ENCODE results near the gene OTUD5.

The OTUD5 gene

DNA sequence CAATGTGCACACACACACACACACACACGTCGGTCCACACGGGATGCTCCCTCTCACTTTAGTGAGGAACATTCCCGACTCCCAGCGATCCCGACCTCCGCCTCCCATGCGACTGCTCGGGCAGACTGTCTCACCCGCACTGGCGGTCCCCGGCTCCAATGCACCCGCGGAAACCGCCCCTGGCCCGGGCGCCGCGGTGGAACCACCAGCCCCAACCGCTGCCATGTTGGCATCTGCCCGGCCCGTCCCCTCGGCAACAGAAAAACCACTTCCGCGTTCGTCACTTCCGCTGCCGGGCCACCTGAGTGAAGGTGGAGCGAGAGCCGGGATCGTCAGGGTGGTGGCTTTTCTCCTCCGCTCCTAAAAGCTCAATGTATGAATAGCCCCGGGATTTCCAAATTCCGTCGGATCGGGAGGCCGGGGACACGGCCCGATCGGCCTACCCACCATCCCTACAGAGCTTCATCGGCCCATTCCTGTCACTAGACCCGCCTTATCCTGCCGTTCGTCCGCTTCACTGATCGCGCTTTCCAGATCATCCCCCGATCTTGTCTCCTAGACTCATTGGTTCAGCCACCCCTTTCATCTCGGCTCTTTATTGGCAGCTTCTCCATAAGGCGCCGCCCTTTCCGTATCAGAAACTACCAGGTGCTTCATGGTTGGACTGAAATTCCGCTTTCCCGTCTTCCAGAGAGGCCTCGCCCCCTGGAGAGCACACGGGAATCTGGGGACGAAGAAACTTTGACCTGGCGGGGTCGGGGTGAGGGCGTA, 45.8 kb downstream of the OTUD5 start, which contains the start of gene SLC35A2:
SLC35A2 (minus strand) TSS at position 235 of the 771 bp plus-strand sequence; CDS start at position 225, 10 bp downstream.
- peak; percentile 94 for DNase-seq (ENCODE audit: low read depth, low spot score)

DNA sequence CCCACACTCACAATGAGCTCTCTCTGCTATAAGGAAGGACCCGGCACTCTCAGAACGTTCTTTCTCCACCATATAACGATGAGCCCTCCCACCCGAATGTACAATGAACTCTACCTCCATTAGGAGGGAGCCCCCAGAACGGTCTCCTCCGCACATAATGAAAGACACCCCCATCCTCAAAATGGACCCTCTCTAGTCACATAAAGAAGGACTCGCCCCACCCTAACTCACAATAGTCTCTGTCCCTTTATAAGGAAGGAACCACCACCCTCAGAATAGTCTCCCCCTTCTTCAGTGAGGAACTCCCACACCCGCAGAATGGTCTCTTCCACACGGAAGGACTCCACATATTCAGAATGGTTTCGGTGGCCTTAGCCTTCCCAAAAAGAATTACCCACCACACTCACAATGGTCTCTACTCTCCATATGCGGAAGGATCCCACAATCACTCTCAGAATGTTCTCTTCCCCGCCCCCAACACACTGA, 46.4 kb downstream of the OTUD5 start:
- DNase-seq (ENCODE audit: low read depth, low spot score) = no peak

DNA sequence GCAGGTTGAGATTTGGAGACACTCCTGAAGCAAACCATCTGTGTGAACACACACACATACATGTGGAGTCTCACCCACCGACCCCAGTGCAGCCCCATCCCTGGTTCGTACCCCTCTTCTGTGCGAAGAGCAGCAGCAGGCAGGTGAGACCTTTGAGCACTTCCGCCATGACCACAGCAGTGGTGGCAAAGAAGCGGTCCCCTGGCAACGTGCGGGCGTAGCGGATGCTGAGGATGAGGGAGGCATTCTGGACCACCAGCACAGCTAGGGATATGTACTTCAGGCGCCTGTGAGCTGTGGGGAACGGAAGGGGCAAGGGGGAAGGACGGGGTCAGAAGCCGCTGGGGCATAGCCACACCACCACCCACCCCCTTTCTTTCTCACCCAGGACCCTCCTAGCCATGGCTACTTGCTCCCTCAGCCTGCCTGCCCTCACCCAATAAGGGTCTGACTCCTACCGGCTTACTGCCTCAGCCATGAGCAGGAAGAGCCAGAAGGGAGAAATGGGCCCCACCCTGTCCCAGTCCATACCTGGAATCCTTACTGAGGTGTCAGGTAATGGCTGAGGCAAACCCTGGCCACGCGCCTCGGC, 47.6 kb downstream of the OTUD5 start:
- no peak for DNase-seq (ENCODE audit: low read depth, low spot score)

DNA sequence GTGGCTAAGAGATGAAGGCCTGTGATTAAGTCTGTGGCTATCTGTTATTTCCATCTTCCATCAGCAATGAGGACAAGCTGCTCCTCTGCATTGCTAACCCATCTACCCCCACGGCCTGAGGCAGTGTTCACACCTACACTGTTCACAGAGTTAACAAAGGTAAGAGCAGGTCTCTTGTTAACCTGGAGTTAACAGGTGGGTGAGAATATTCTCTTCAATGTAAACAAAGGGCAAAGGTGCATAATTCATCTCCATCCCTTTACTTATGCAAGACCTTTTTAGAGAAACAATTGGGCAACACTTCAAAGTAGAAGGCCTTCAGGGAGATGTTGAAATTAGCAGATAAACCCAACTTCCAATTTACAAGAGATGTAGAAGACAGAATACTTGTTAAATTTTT, 48.8 kb downstream of the OTUD5 start:
- DNase-seq (ENCODE audit: low read depth, low spot score) = peak; percentile 71

DNA sequence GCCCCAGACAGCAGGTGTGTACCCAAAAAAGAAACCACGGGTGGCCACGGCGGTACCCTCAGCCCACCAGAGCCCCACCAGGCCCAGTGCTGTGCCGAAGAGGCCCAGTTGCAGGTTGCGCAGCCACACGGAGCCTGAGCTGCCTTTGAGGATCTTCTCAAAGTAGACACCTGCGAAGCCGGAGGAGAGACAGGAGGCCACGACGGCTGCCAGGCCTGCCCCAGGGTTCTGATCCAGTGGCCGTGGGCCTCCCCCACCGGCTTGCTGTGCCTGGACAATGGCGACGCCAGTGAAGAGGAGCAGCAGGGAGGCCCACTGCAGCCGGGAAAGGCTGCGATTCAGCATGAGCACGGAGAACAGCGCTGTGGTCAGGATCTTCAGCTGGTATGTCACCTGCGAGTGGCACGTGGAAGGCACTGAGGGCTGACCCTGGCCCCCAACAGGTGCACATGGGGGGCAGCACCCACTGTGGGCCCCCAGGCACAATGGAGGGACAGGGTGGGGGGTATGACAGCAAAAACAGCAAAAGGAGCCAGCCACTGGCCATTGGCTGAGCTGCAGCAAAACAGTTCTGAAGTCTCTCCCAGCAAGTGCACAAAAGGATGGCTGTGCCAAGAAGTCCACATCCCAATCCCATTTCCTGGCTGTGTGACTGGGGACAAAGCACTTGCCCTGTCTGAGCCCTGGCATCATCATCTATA, 52.2 kb downstream of the OTUD5 start:
- no peak for DNase-seq (ENCODE audit: low read depth, low spot score)

DNA sequence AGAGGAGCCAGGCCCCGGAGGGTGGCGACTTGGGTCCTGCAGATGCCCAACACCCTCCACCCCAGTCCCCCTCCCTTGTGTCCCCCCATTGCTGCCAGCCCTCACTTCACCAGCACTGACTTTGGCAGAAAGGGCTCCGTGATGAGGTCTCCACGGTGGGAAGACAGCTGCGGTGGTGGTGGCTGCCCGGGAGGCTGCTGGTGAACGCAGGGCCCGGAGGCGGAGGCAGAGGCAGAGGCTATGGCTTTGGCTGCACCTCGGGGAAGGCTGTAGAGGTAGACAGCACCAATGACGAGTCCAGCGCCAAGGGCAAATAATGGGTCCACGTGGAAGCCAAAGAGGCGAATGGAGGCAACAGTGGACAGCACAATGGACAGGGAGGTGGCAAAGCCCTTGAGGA, 52.8 kb downstream of the OTUD5 start:
- DNase-seq (ENCODE audit: low read depth, low spot score) = no peak

DNA sequence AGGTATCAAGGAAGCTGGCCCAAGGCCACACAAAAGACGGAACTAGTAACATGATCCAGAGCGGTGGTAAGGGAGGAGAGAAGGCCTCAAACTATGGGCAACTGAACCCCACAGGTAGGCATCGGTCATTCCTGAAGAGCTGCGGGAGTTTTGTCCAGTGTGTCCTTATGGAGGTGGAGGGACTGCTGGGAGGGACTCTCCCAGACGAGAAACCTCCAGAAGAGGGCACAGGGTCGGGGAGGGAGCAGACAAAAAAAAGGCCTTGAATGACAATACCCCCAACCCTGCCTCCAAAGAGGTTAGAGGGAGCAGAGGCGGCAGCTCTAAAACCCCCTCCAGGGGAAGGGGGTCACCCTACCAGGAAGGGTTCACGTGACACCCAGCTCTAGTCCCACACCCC, 53.2 kb downstream of the OTUD5 start:
- DNase-seq (ENCODE audit: low read depth, low spot score) = no peak

DNA sequence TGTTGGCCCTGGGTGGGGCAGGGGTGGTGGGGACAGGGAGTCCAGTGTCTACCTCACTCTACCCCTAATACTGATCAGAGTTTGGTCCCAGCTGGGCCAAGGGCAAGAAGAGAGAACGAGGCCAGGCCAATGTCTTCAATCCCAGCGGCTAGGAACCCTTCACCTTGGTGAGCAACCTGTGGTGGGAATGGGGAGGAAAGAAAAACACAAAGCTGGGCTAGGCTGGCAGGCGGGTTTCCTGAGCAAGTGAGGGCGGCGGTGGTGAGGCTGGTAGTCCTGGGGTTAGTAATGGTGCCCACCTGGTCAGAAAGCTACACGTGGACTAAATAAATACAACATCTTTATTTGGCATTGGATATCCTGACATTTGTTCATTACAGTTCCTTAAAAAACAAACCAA, 54.1 kb downstream of the OTUD5 start:
- no peak for DNase-seq (ENCODE audit: low read depth, low spot score)

DNA sequence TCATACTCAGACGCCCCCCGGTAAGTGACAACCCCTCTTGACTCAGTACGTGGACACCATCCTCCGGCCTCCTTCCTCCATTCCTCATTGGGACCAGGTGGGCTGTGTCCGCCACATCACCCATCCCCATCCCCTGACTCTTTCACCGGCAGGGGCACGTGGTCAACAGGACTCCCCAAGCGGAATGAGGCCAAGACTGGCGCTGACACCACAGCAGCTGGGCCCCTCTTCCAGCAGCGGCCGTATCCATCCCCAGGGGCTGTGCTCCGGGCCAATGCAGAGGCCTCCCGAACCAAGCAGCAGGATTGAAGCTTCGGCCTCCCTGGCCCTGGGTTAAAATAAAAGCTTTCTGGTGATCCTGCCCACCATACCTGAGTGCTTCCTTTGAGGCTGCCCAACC, 54.6 kb downstream of the OTUD5 start:
- DNase-seq (ENCODE audit: low read depth, low spot score) = no peak

DNA sequence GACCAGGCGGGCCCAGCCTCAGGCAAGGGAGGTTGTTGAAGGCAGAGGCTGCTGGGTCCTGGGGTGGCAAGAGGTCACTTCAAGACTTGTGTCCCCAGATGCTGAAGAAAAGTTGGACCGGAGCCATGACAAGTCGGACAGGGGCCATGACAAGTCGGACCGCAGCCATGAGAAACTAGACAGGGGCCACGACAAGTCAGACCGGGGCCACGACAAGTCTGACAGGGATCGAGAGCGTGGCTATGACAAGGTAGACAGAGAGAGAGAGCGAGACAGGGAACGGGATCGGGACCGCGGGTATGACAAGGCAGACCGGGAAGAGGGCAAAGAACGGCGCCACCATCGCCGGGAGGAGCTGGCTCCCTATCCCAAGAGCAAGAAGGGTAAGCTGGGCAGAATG, 55.3 kb downstream of the OTUD5 start:
- DNase-seq (ENCODE audit: low read depth, low spot score) = no peak

DNA sequence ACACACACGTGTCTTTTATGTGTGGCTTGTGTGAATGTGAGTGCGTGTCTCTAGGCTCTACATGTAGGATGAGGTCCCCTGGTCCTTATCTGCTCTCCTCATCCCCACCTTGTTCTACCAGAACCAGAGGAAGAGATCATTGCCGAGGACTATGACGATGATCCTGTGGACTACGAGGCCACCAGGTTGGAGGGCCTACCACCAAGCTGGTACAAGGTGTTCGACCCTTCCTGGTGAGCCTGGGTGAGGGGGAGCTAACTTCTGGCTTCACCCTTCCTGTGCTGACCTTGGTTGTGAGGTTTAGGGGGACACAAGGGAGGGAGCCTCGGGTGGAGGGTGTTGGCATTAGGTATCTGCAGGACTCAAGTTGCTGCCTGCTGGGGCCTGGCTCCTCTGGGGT, 56.3 kb downstream of the OTUD5 start:
- DNase-seq (ENCODE audit: low read depth, low spot score) = no peak

DNA sequence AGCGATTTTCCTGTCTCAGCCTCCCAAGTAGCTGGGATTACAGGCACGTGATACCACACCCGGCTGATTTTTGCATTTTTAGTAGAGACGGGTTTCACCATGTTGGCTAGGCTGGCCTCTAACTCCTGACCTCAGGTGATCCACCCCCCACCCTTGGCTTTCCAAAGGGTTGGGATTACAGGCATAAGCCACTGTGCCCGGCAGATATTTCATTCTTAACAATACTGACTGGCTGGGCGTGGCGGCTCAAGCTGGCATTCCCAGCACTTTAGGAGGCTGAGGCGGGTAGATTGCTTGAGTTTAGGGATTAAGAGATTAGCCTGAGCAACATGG, 58.4 kb downstream of the OTUD5 start:
- no peak for DNase-seq (ENCODE audit: low read depth, low spot score)

DNA sequence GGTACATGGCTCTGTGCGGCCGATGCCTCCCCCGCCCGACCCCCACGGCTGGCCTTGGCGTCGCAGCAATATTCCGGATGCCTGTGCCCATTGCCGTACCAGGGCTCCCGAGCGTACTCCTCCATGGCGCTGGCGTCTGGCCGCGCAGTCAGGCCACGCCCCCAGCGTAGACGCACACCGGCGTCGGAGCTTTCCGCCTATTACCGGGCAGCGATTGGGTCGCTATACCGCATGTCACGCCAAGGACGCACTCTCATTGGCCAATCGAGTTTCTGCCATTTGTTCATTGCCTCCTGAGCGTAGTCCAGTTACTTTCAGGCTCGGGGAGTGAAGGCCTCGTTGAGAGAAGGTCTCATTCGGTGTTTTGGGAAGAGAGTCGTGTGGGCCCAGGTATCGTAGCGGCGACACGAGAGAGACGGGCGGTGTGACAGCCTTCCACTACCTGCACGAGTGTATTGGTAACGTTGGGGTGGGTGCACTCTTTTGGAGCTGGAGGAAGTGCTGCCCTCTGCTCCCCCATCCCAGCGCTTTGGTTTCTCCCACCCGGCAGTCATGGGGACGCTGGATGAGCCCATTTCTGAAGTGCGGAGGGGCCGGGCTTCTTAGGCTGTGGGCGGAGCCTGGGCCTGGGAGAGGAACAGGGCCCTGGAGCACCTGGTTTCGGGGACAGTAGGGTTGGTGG, 59.6 kb downstream of the OTUD5 start, which contains the start of the genes PQBP1 and TIMM17B:
PQBP1 (plus strand) TSS at position 306 of the 682 bp plus-strand sequence. CDS start 580 bp downstream, outside the sequence.
TIMM17B (minus strand) TSS at position 144 of the 682 bp plus-strand sequence; CDS start at position 125, 19 bp downstream.
- DNase-seq (ENCODE audit: low read depth, low spot score) = peak; percentile 99

DNA sequence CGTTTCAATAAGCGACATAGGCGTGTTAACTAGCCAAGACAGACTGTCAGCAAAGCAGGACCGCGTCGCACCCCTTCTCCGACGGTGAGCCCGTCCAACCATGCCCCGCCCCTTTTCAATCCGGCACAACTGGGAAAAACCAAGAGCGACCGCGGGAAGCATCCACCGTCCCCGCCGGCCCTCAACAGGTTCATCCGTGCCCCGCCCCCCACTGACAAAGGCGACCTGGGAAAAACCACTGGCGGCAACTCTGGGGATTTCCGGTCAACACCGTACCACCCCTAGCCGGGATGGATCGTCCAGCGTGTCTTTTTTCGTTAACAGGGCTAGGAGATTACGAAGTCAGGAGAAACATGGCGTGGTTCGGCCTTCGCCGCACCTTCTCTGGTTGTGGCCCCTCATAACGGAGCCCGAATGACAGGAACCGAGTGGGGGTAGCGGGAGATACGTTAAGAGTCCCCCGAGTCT, 60.2 kb downstream of the OTUD5 start:
- DNase-seq (ENCODE audit: low read depth, low spot score) = peak; percentile 95

DNA sequence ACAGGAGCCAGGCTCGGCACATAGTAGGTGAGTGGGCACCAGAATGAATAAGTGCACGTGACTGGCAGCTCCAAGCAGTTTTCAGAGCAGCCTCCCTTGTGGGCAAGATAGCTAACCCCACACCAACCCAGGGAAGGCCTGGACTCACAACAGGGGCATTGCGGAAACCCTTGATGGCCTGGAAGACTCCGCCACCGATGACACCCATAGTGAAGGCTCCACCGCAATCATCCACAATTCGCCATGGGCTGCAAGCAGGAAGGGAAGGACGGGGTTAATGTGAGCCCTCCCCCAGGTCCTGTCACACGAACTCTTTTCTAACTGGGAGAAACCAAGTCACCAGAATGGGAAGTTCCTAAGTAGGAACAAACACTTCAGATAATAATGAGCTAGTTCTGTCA, 60.8 kb downstream of the OTUD5 start:
- no peak for DNase-seq (ENCODE audit: low read depth, low spot score)

DNA sequence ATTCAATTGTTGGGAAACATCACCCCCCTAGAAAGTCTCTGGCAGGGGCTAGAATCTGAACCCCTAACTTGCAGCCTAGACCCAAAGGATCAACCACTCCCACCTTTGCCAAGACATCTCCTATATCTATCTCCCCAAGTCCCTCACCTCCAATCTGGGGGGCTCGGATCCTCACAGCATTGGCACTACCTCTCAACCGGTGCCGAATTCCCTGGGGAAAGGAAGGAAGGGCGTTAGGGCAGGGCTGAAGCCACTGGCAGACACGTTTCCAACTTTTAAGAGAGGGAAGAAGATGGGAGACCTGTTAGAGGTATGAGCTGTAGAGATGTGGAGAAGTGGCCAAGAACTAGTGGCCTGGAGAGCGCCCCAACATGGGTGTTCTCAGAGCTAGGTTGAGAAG, 62.5 kb downstream of the OTUD5 start:
- DNase-seq (ENCODE audit: low read depth, low spot score) = no peak

DNA sequence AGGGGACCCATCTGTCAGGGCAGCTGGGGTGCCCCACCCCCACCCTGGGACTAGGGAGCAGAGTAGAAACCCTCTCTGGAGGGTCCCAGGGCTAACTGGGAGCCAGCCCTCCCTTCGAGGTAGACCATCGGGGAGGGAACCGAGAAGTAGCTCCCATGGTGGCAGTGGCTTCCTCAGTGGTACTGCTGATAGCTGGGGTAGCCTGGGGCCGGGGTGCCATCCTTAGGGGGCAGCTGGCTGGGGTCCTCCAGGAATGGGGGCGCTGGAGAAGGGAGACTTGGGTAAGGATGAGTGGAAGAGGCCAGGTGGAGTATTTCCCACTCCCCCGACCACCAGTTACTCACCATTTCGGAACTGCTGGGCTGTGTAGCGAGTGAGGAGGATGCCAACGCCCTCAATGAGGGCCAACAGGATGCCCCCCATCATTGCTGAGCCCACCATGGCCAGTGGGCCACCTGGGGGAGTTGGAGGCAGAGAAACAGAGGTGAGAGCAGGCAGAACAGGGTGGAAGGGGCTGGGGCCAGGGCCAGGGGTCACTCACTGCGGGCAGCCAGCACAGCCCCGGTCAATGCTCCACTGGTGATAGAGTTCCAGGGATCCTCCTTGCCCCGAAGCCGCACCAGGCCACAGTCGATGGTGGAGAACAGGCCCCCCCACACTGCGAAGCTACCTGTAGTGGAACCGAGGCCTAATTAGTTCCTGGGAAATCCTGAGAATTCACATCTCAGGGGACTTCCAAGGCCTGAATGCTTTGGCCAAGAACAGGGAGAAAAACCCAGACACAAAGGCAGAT, 63.7 kb downstream of the OTUD5 start:
- DNase-seq (ENCODE audit: low read depth, low spot score) = no peak

DNA sequence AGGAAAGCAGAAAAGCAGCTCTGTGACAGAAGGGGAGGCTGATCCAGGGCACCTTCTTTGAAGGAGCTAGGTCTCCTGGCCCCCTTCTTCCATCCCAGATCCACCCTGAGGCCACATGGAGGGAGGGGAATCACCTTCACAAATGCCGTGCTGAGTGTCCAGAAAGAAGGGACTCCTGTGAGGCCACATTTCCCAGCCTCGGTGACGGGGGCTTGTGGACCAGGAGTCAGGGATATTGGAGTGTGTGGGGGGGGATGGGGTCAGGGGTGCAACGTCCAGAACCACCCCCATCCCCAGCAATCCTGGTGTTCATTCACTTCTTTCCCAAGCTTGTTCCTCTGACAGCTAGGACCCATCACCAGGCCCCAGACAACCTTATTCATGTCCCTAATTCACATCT, 64.5 kb downstream of the OTUD5 start:
- no peak for DNase-seq (ENCODE audit: low read depth, low spot score)

DNA sequence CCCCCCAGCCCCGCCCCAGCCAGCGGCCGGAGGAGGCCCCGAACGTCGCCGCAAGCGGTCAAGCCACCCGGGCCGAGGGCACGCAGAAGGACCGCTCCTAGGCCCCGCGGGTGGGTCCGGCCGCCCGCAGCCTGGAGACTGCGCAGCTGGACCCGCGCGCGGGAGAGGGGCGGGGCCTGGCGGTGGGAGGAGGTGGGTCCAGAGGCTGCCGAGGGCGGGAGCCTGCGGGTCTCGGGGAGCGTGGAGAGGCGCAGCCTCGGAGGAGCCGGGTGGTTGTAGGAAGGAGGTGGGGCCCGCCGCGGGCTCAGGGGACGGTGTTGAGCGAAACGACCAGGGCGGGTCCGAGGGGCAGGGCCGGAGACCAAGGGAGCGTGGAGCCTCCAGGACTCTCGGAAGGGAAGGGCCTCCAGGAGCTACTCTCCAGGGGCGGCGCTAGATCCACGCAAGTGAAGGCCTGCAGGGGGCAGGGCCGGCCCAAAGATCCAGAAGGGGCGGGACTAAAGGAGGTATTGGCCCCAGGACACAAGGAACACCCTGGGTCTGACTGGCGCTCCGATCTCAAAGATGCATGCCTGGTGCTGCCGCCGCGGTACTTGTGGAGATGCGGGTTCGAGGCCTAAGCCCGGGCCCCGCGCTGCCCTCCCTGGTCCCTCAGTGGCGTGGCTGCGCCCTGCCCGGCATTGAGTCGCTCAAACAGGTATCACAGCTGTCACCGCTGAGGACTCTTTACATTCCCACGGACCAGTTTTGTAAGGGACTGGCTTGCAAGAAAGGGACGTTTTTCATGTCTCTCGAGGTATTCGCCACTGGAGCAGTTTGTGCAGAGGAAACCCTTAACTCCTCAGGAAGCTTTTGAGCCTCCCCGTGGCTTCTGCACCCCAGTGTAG, 65.8 kb downstream of the OTUD5 start:
- peak; percentile 97 for DNase-seq (ENCODE audit: low read depth, low spot score)

DNA sequence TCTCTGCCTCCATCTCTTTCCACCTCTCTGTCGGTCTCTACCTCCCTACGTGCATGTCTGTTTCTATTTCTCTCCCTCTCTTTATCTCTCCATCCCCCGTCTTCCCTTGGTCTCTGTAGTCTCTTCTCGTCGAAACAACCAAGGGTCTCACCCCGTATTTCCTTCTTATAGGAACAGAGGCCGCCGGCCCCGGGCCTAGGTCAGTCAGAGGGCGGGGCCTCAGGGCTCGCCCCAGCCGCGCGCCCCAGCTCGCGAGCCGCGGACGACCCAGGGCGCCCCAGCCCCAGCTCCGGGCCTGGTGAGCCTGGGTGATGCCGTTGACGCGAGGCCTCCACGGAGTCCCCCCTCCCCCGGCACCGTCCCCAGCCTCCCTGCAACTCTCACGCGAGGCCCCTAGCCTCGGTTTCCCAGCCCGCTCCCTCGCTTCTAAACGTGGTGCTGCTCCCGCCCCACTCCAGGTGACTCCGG, 66.4 kb downstream of the OTUD5 start:
- peak; percentile 31 for DNase-seq (ENCODE audit: low read depth, low spot score)

Data from ELF-1 (cell line).